Measurements from ENCODE around the gene EME1.
"Not testable (repeated sequence)": the region's sequence is repeated elsewhere in the genome, so short reads cannot be mapped to it uniquely, and the experiment has no call there.

The EME1 gene

DNA sequence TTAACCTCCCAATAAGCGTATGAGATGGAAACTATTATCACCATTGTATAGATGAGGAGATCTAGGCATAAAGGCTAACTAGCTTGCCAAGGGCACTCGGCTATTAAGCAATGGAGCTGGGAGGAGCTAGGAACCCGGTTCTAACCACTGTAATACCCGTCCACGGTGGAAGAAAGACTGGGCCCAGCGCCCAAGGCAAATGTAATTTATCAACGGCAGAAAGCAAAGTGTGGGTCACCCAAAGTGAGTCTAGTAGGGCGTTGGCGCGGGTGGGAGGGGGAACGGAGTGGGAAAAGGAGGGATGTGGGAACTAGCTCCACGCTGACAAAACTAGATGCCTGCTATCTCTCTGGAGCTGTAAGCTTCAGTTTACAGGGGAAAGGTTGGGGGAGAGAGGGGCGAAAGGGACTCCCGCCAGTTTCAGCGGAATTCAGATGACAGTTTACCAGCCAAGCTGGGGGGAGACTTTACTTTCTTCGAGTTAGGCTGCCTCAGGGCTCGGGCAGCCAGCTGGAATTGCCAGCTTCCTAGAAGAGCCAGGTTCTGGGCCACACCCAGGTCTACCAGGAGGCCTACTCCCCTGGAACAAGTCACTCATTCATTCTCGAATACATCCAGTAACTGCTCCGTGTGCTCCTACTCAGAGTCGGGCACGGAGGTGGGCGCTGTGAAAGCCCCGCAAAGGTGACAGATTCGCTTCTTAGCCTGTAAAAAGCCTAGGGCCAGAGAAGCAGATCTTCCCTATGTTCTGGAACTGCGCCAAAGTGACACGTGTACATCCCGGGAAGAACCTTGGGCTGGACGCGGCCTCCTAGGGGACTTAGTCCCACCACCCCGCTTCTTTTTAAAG is 23.5 kb downstream of the EME1 start:
- FAIRE-seq, result no peak

DNA sequence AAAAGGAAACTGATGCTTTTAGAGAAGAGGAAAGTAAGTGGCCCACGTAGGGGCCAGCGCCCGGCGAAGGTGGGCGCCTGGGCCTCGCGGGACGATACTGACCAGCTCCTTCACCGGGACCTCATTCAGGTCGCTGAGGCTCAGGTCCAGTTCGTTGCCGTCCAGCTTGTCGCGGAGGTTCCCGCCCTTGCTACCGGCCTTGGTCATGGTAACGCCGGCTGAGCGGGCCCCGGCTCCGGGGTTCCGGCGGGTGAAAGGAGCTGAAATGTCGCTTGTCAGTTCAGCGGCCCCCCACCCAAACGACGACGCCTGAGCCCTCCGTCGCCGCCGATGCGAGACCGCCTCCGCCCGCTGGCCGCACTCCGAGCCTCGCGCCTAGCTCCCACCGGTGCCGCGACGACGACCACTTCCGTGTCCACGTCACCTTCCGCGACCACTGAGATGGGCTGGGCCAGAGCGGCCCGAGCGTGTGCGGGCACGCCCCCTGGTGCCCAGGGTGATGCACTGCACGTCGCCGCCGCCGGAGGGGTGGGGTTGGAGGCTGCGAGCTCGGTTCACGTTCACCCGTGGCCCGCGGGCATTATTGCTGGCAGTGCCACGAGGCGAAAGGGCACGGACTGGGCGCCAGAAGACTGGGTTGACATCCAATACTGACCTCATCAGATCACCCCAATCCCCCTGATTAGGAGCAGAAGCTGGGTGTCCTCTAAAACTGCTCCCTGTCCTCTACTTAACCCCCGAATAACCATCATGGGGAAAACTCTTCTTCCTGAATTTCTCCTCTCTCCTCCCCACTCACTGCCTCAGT is 24.3 kb downstream of the EME1 start, which contains the start of gene LRRC59:
TSS of gene LRRC59 (minus strand) at position 413 of the 808 bp plus-strand sequence. CDS start at position 207, 206 bp downstream.
- FAIRE-seq, result no peak

DNA sequence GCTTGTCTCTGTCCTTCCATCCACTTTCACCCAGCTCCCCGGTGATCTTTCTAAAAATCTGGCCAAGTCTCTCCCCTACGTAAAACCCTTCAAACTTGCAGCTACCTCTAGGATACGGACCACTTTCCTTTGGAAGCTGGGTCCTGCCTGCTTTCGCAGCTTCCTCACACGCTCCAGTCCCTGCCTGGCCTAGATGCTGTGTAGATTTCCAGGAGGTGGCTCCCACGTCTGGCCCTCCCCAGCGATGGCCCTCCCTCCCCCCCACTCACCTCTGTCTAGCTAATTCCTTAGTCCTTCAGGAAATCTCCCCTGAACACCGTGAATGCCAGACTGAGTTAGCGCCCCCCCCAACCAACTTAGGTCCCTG is 24.9 kb downstream of the EME1 start:
- no peak for FAIRE-seq

- not testable (repeated sequence) for FAIRE-seq
Observed at GRCh38 chr17:50398672-50399071, 25.6 kb downstream of the EME1 start.

GRCh38 chr17:50399591-50399990 is 26.6 kb downstream of the EME1 start:
- not testable (repeated sequence) for FAIRE-seq

DNA sequence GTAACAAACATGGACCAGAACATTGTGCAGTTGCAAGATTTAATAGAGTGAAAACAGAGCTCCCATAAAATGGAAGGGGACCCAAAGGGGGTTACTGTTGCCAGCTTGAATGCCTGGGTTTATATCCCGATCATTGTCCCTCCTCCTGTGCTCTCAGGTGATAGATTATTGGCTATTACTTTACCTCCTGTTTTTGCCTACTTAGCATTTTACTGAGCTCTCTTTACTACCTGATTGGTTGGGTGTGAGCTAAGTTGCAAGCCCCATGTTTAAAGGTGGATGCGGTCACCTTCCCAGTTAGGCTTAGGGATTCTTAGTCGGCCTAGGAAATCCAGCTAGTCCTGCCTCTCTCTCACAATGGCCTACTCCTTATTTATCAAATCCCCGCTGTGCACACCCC is 32.3 kb downstream of the EME1 start:
- not testable (repeated sequence) for FAIRE-seq

DNA sequence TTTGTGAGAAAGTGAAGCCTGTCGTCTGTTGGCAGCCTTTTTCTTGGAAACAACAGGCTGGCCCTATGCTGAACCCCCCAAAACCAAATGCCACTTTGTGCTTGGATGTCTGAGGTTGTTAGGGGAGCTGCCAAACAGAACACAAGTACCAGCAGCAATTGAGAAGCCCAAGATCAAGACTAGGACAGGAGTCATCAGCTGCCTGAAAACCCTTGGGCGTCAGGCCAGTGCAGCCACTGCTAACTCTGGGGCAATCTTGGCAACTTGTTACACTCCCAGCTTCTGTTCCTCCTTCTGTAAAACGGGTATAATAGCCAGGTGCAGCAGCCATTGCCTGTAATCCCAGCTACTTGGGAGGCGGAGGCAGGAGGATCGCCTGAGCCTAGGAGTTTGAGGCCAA is 33.5 kb downstream of the EME1 start:
- FAIRE-seq, result no peak

- no peak for FAIRE-seq
Observed at GRCh38 chr17:50407921-50408320, 34.9 kb downstream of the EME1 start.

DNA sequence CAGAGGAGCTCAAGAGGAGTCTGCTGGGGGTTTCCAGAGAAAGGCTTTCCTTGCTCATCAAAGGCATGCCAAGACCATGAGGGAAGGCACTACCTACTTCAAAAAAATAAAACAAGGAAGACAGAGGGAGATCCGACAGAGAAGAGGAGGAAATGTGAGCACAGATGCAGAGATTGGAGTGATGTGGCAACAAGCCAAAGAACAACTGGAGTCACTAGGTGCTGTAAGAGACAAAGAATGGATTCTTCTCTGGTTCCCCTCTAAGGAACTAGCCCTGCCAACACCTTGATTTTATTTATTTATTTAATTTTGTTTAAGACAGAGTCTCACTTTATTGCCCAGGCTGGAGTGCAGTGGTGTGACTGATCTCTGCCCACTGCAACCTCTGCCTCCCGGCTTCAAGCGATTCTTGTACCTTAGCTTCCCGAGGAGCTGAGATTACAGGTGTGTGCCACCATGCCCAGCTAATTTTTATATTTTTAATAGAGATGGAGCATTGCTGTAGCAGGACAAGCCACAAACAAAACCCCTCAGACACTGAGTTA is 39.2 kb downstream of the EME1 start:
- no peak for FAIRE-seq

- FAIRE-seq, result no peak
Observed at GRCh38 chr17:50414808-50415207, 41.8 kb downstream of the EME1 start.

DNA sequence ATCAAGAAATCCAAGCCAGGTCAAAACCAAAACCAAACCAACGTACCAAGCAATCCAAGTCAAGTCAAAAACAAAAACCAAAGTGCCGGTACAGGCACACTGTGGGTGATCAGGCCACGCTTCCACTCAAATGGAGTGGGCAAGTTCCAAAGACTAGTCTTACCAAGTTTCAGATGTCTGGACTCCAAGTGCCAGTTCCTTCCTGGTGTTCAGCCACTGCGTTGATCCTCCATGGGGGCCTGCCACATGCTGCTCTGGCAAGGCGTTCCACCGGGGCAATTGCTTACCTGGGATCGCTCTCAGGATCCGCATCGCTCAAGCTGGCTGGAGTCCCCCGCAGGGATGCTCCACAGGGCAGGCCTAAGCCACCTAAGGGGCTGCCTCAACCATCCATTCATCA is 46.5 kb downstream of the EME1 start:
- FAIRE-seq, result not testable (repeated sequence)

- FAIRE-seq, result no peak
Observed at GRCh38 chr17:50420419-50421112, 47.5 kb downstream of the EME1 start.

DNA sequence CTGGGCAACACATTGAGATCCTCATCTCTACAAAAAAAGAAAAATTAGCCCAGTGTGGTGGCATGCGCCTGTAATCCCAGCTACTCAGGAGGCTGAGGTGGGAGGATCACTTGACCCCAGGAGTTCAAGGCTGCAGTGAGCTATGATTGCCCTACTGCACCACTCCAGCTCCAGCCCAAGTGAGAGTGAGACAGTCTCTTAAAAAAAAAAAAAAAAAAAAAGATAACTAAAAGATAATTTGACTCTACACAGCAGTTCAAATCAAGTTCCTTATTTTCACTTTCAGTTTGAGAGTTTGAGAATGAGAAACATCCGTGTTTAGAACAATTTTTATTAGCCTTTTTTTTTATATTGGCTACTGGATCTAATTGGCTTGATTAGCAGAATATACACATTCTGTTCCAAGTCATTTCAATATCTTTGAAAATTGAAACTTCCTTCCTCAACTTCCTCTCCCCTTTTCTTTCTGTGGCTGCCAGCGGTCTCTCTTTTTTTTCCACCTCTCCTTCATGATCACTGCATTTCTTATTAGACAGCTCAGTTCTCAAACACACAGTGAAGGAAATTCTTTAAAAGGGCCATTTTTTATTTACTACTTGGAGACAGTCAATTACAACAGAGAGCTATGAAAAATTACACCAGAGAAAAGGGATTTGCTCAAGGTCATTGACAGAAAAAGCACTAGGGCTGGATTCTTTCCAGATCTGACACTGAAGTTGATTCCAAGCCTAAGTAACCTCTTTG is 48.5 kb downstream of the EME1 start:
- peak; percentile 41 for FAIRE-seq

- FAIRE-seq, result no peak
Observed at GRCh38 chr17:50422738-50423137, 49.7 kb downstream of the EME1 start.

DNA sequence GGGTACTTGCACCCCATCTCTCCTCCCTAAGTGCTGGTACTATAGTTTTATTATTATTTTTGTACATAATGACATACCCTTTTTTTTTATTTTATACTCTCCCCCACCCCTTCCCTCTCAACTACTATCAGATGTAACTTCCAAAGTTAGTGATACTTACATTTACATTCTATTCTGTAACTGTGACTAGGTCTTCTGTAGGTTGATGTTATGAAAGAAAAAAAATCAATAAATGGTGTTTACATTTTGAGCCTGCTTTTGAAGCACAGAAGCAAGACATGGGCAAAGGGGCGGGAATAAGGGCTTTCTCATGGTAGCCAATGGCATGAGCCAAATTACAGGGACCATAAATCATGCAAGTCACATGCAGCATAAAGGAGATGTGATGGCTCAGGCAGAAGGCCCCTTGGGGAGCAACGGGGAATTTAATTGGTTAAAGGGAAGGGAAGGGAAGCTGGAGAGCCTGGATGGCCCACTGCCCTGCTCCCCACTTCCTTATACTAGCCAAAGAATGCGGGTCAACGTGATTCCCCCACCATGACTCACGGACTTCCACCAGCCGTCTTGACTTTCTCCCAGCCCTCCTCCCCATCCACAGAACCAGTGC is 50.6 kb downstream of the EME1 start:
- no peak for FAIRE-seq

- FAIRE-seq, result no peak
Observed at GRCh38 chr17:50424246-50424995, 51.4 kb downstream of the EME1 start.

- FAIRE-seq, result no peak
Observed at GRCh38 chr17:50424996-50425681, 52.1 kb downstream of the EME1 start.

DNA sequence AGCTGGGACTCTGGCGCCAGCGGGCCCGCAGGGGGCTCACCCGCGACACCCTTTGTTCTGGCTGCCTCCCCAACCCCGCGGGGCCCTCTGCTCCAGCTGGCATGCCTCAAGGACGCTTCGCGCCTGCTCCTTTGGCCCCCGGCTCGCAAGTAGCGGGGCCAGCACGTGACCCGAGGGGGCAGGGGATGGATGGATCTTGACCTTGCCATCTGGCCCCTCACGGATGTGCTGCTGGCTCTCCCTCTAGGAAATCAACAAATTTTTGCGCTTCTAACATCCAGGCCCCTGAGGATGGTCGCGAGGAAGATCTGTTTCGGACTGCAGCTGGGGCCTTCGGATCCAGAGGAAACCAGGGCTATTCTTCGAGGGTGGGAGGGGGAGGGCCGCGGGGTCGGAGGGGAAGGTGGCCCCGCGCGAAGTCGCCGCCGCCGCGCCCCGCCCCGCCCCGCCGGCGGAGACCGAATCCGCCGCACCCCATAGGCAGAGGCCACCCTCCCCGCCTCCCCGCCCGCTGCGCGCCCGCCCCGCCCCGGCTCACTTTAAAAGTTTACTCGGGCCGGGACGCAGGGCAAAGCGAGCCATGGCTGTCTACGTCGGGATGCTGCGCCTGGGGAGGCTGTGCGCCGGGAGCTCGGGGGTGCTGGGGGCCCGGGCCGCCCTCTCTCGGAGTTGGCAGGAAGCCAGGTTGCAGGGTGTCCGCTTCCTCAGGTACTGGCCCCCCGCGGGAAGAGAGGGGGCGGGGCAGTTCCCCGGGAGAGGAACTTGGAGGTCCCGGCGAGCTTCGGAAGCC is 52.8 kb downstream of the EME1 start, which contains the start of gene ACSF2:
TSS of gene ACSF2 (plus strand) at position 537 of the 790 bp plus-strand sequence. CDS start at position 581, 44 bp downstream.
- no peak for FAIRE-seq

DNA sequence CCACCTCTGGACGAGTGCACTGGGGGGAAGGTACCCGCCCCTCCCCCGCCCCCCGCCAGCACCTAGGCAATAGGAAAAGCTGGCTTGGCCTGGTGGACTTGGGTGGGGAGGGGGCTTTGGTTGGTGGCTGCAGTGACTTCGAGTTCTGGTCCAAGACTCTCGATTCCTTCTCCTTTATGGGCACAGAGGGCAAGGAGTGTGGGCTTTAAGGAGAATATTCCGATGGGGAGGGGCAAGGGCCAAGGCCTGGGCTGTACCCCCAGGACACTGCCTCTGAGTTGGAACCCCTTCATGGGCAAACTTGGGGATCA is 53.4 kb downstream of the EME1 start:
- FAIRE-seq, result no peak
